Lower leg skin (tissue), 3 donors: ENCODE data around the gene GYPA.
"Not testable (repeated sequence)": the region's sequence is repeated elsewhere in the genome, so short reads cannot be mapped to it uniquely, and the experiment has no call there.

Source experiments
- CTCF ChIP-seq, 3 donors: fragments of 450-650 bp; IDR thresholded peaks; one replicate each; pipeline ENCODE4 v1.5.1; 2016; ENCODE audit warnings: antibody characterized with exemption in 3 of 3, mild to moderate bottlenecking in 3 of 3, moderate library complexity in 2 of 3
- POLR2A ChIP-seq, 2 donors: fragments of 450-650 bp; IDR thresholded peaks; one replicate each; pipeline ENCODE4 v1.6.1; 2016 to 2017; ENCODE audit warnings: antibody characterized with exemption in 2 of 2, mild to moderate bottlenecking in 1 of 2, moderate library complexity in 1 of 2

DNA sequence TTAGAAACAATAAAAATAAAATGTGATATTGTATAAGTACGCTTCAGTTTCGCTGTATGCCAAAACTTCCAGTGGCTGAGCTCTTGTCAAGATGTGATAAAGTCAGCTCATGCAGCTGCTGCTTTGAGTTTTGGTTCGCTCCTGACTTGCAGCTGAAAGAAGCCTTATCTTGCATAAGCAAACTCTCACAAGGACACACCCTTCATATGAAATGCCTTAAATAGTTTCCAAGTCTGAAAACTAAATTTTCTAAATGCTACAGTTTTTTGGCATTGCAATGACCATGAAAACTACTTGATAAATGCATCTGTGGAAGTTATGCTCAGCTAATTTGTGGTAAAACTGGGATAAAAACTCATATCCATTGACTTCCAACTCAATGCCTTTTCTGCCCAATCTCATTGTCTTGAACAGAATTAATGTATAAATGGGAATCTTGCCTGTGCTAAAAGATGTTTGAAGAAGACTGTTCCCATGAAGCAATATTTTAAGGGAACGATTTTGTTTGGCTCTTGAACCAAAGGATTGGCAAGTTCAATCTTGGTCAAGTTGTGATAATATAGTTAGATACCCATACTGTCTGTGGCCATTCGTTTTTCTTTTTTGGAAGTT is 11.7 kb downstream of the GYPA start:
- not testable (repeated sequence) for TF ChIP-seq CTCF, POLR2A (IDR thresholded peaks at IDR 0.05)
